SH-SY5Y (cell line): ENCODE results near the gene JAZF1.

Experiments
- GATA2 ChIP-seq: IDR thresholded peaks from 2 replicates; pipeline ENCODE4 v1.6.1; 2011; ENCODE audit warnings: mild to moderate bottlenecking, low read depth, low read length
- GATA3 ChIP-seq: IDR thresholded peaks from 2 replicates; pipeline ENCODE4 v1.6.1; 2011; ENCODE audit warnings: low read depth, mild to moderate bottlenecking, low read length, moderate library complexity

GRCh38 chr7:28178599-28178998, 2.0 kb downstream of the JAZF1 start:
- TF ChIP-seq GATA2 (no peak), GATA3 (no peak)
